KMS-11 (cell line): Measurements from ENCODE around the gene ERMARD.

Experiments
- H2AFZ ChIP-seq: fragments of 200-600 bp; sonication (generic); 2 replicates; pipeline ENCODE4 v1.6.1; 2016; ENCODE audit warnings: antibody characterized with exemption, mixed run types, low read depth
- H3K27ac ChIP-seq: fragments of 200-600 bp; sonication (generic); 2 replicates; pipeline ENCODE4 v1.6.1; 2016; ENCODE audit warnings: mild to moderate bottlenecking, mixed run types
- H3K27me3 ChIP-seq: fragments of 200-600 bp; sonication (generic); 2 replicates; pipeline ENCODE4 v1.6.1; 2017; ENCODE audit warnings: mild to moderate bottlenecking, low read depth, mixed run types, moderate library complexity; ENCODE audit not compliant: insufficient read depth
- H3K36me3 ChIP-seq: fragments of 200-600 bp; sonication (generic); 2 replicates; pipeline ENCODE4 v1.6.1; 2017; ENCODE audit warnings: mild to moderate bottlenecking, mixed run types; ENCODE audit not compliant: insufficient read depth
- H3K4me1 ChIP-seq: fragments of 200-600 bp; sonication (generic); 2 replicates; pipeline ENCODE4 v1.6.1; 2016; ENCODE audit warnings: mild to moderate bottlenecking, low read depth, mixed run types; ENCODE audit not compliant: poor library complexity, severe bottlenecking
- H3K4me2 ChIP-seq: fragments of 200-600 bp; sonication (generic); 2 replicates; pipeline ENCODE4 v1.7.0; 2016; ENCODE audit warnings: mild to moderate bottlenecking, mixed run types
- H3K4me3 ChIP-seq: fragments of 200-600 bp; sonication (generic); IDR thresholded peaks from 2 replicates; pipeline ENCODE4 v1.6.1; 2017; ENCODE audit warnings: low read depth, low read length, mixed read lengths; ENCODE audit not compliant: insufficient read depth
- H3K79me2 ChIP-seq: fragments of 200-600 bp; sonication (generic); 2 replicates; pipeline ENCODE4 v1.6.1; 2016; ENCODE audit warnings: low read depth, mixed run types; ENCODE audit not compliant: insufficient read depth
- H3K9ac ChIP-seq: fragments of 200-600 bp; sonication (generic); 2 replicates; pipeline ENCODE4 v1.6.1; 2016; ENCODE audit warnings: mild to moderate bottlenecking, mixed run types
- H4K20me1 ChIP-seq: fragments of 200-600 bp; sonication (generic); 2 replicates; pipeline ENCODE4 v1.6.1; 2016; ENCODE audit warnings: mild to moderate bottlenecking, mixed run types; ENCODE audit not compliant: insufficient read depth
- TF ChIP-seq, protein P1 (sequence below): fragments of 200-600 bp; sonication (generic); conservative IDR thresholded peaks from 2 replicates; pipeline ENCODE4 v1.6.1; 2017; ENCODE audit warnings: low read depth, mild to moderate bottlenecking, antibody characterized with exemption, low read length, moderate library complexity, mixed read lengths

ERMARD gene

GRCh38 chr6:169741344-169741743 is 10.1 kb upstream of the ERMARD start:
- H3K79me2 ChIP-seq: no peaks in the 10 kb centered on the region
- no peaks in the 10 kb centered on the region for H3K27me3 ChIP-seq
- no peak overlapping the region for H3K9ac ChIP-seq
- H2AFZ ChIP-seq: no peak overlapping the region
- no peaks in the 10 kb centered on the region for H4K20me1 ChIP-seq
- no peaks in the 10 kb centered on the region for H3K4me1 ChIP-seq
- no peak overlapping the region for H3K27ac ChIP-seq
- H3K36me3 ChIP-seq: no peaks in the 10 kb centered on the region
- TF ChIP-seq, protein P1, sequence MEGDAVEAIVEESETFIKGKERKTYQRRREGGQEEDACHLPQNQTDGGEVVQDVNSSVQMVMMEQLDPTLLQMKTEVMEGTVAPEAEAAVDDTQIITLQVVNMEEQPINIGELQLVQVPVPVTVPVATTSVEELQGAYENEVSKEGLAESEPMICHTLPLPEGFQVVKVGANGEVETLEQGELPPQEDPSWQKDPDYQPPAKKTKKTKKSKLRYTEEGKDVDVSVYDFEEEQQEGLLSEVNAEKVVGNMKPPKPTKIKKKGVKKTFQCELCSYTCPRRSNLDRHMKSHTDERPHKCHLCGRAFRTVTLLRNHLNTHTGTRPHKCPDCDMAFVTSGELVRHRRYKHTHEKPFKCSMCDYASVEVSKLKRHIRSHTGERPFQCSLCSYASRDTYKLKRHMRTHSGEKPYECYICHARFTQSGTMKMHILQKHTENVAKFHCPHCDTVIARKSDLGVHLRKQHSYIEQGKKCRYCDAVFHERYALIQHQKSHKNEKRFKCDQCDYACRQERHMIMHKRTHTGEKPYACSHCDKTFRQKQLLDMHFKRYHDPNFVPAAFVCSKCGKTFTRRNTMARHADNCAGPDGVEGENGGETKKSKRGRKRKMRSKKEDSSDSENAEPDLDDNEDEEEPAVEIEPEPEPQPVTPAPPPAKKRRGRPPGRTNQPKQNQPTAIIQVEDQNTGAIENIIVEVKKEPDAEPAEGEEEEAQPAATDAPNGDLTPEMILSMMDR: no peak
- H3K4me2 ChIP-seq: no peak overlapping the region
- H3K4me3 ChIP-seq: no peak overlapping the region

GRCh38 chr6:169745405-169745804 is 6.0 kb upstream of the ERMARD start:
- H3K79me2 ChIP-seq: peaks cover 8% of the 10 kb centered on the region; the same call in 1 of the 2 replicates
- no peak overlapping the region for H3K27ac ChIP-seq
- no peaks in the 10 kb centered on the region for H3K27me3 ChIP-seq
- no peak overlapping the region for H3K4me3 ChIP-seq
- H3K36me3 ChIP-seq: no peaks in the 10 kb centered on the region
- H3K9ac ChIP-seq: no peak overlapping the region
- H2AFZ ChIP-seq: no peak overlapping the region
- no peaks in the 10 kb centered on the region for H4K20me1 ChIP-seq
- H3K4me1 ChIP-seq: peaks cover 6% of the 10 kb centered on the region
- H3K4me2 ChIP-seq: no peak overlapping the region
- TF ChIP-seq, protein P1: no peak

DNA sequence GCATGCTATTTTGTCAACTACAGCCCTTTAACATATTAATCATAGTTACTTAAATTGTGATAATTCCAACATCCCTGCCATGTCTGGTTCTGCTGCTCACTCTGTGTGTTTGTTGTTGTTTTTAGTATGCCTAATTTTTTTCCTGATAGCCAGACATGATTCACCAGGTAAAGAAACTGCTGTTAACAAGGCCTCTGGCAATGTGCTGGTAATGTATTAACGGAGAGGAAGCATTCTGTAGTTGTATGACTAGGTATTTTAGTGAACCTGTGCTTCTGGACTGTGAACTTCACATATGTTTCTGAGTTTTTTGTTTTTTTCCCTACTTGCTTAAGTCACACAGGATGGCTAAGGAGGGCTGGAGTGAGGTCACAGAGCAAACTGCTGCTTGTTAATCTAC is 4.9 kb upstream of the ERMARD start:
- H3K9ac ChIP-seq: no peak overlapping the region
- H2AFZ ChIP-seq: no peak overlapping the region
- TF ChIP-seq, protein P1: no peak

GRCh38 chr6:169752074-169752623 is 727 bp downstream of the ERMARD start:
- Histone ChIP-seq H3K79me2 (peaks cover 16% of the 10 kb centered on the region; the same call in 1 of the 2 replicates), H3K27ac (peak overlapping the region; percentile 88), H3K4me1 (peaks cover 8% of the 10 kb centered on the region), H3K4me3 (no peak overlapping the region), H3K36me3 (no peaks in the 10 kb centered on the region), H3K27me3 (no peaks in the 10 kb centered on the region), H3K9ac (peak overlapping the region; percentile 95), H2AFZ (peak overlapping the region; percentile 60), H4K20me1 (no peaks in the 10 kb centered on the region), H3K4me2 (peak overlapping the region; percentile 59)
- TF ChIP-seq, protein P1: no peak

More for the DNA sequence above, 4.9 kb upstream of the ERMARD start:
- no peak overlapping the region for H3K4me2 ChIP-seq
- peaks cover 8% of the 10 kb centered on the region for H3K4me1 ChIP-seq
- peaks cover 16% of the 10 kb centered on the region; the same call in 1 of the 2 replicates for H3K79me2 ChIP-seq
- no peaks in the 10 kb centered on the region for H3K27me3 ChIP-seq
- no peak overlapping the region for H3K4me3 ChIP-seq
- H3K36me3 ChIP-seq: no peaks in the 10 kb centered on the region
- no peak overlapping the region for H3K27ac ChIP-seq
- H4K20me1 ChIP-seq: no peaks in the 10 kb centered on the region
